PC-9 (cell line): ENCODE results near the gene RASL11B.

ENCODE experiments used
- EZH2 ChIP-seq: fragments of 200-600 bp; sonication (generic); IDR thresholded peaks from 2 replicates; pipeline ENCODE4 v1.8.0; 2017; ENCODE audit warnings: antibody characterized with exemption, low read depth
- TF ChIP-seq, protein P1 (sequence below): fragments of 200-600 bp; sonication (generic); conservative IDR thresholded peaks from 2 replicates; pipeline ENCODE4 v1.6.1; 2017; ENCODE audit warnings: mixed run types, antibody characterized with exemption, mild to moderate bottlenecking, moderate library complexity

DNA sequence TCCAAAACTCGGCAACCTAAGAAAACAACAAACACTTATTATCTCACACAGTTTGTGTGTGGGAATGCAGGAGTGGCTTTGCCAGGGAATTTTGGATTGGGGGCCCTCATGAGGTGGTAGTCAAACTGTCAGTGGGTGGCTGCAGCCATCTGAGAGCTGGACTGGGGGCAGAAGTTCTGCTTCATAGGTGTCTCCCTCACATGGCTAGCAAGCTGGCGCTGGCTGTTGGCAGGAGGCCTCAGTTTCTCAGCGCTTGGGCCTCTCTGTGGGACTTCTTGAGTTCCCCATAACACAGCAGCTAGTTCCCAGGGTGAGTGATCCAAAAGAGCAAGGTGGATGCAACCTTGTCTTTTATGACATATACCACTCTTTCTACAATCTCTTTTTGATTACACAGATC, 26.0 kb upstream of the RASL11B start:
- TF ChIP-seq EZH2: no peak
- TF ChIP-seq, protein P1, sequence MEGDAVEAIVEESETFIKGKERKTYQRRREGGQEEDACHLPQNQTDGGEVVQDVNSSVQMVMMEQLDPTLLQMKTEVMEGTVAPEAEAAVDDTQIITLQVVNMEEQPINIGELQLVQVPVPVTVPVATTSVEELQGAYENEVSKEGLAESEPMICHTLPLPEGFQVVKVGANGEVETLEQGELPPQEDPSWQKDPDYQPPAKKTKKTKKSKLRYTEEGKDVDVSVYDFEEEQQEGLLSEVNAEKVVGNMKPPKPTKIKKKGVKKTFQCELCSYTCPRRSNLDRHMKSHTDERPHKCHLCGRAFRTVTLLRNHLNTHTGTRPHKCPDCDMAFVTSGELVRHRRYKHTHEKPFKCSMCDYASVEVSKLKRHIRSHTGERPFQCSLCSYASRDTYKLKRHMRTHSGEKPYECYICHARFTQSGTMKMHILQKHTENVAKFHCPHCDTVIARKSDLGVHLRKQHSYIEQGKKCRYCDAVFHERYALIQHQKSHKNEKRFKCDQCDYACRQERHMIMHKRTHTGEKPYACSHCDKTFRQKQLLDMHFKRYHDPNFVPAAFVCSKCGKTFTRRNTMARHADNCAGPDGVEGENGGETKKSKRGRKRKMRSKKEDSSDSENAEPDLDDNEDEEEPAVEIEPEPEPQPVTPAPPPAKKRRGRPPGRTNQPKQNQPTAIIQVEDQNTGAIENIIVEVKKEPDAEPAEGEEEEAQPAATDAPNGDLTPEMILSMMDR: no peak
